ENCODE data around the gene BTBD7. TPM values are rescaled to one million over a fixed set of nuclear protein-coding genes. Genes with fewer than 3 reads are reported as not detected.

The BTBD7 gene
- total RNA-seq, 2 donors from 2014 or later, result 42.8 to 48.6 TPM

DNA sequence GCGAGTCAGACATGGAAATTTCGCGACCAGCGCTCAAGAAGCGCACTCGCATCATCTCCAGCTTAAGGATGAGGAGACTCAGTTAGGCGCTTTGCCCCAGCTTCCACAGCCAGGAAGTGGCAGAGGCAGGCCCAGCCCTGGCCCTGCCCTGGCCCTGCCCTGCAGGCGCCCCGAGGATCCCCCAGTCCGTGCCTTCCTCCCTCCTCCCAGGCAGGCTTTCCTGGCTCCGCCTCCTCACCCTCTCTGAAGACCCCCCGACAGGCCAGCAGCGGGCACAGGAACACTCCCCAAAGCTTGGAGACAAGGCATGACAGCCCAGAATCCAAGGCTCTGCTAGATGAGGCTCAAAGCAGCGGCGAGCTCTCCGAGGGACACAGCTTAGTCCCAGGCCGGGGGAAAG is 100.7 kb downstream of the BTBD7 start:
- no peak for DNase-seq
- H3K9me3 ChIP-seq (ENCODE audit: control insufficient read depth, low read length), result no peaks in the 10 kb centered on the region
- WGBS, 2 experiments (ENCODE audit: insufficient coverage in 1 of 2, insufficient read length in 1 of 2), result 93 to 99% methylated on average over 11 to 17 of the region's 17 CpGs
- H3K27me3 ChIP-seq (ENCODE audit: control insufficient read depth, insufficient read depth, low read length, poor library complexity, severe bottlenecking), result no peaks in the 10 kb centered on the region
- H3K27ac Mint-ChIP-seq, result no peak overlapping the region
- no peaks in the 10 kb centered on the region for H3K9me3 Mint-ChIP-seq
- no peak overlapping the region for H3K4me3 Mint-ChIP-seq
- H3K4me1 ChIP-seq (ENCODE audit: control insufficient read depth, insufficient read depth, low read length), result no peaks in the 10 kb centered on the region
- no peaks in the 10 kb centered on the region for H3K27me3 Mint-ChIP-seq (ENCODE audit: insufficient read depth)
- no peak overlapping the region for H3K27ac ChIP-seq (ENCODE audit: low read depth, low read length)
- TF ChIP-seq, protein P1, sequence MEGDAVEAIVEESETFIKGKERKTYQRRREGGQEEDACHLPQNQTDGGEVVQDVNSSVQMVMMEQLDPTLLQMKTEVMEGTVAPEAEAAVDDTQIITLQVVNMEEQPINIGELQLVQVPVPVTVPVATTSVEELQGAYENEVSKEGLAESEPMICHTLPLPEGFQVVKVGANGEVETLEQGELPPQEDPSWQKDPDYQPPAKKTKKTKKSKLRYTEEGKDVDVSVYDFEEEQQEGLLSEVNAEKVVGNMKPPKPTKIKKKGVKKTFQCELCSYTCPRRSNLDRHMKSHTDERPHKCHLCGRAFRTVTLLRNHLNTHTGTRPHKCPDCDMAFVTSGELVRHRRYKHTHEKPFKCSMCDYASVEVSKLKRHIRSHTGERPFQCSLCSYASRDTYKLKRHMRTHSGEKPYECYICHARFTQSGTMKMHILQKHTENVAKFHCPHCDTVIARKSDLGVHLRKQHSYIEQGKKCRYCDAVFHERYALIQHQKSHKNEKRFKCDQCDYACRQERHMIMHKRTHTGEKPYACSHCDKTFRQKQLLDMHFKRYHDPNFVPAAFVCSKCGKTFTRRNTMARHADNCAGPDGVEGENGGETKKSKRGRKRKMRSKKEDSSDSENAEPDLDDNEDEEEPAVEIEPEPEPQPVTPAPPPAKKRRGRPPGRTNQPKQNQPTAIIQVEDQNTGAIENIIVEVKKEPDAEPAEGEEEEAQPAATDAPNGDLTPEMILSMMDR (conservative IDR thresholded peaks at IDR 0.05), result no peak
- no peak overlapping the region for H3K4me3 ChIP-seq (ENCODE audit: low read length)
- H3K36me3 ChIP-seq (ENCODE audit: control insufficient read depth, insufficient read depth, low read length), result peaks cover 18% of the 10 kb centered on the region
- no peak overlapping the region for H3K9ac ChIP-seq (ENCODE audit: extremely low read depth, low read length, poor library complexity, severe bottlenecking)
- H3K36me3 Mint-ChIP-seq (ENCODE audit: low read depth), result peaks cover 20% of the 10 kb centered on the region
- no peaks in the 10 kb centered on the region for H3K4me1 Mint-ChIP-seq

DNA sequence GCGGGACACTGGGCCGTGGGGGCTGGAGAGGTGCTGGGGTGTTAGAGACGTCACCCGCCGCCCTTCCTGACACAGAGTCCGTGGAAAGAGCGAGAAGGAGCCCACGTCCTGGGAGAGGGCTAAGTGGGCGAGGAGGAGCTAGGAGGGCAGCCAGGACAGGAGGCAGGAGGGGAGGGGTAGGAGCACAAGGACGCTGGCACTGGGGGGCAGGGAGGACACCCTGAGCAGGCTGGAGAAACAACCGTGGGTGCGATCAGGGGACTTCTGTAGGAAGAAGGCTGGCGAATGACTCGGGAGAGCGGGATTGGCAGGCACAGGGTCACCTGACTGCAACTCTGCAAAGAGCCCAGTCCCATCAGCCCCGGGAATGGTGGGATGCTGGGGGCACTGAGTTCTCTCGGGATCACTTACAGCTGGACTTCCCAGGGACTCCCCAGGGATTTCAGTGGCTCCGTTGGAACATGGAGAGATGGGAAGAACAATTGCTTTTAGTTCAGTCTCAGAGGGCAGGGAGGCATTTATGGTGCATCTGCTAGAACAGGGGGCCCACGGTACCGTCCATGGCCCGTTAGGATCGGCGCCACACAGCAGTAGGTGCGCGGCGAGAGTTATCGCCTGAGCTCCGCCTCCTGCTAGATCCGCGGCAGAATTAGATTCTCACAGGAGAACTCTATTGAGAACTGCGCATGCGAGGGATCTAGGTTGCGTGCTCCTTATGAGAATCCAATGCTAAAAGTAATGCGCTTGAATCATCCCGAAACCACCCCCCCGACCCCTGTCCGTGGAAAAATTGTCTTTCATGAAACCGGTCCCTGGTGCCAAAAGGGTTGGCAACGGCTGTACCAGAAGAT is 101.5 kb downstream of the BTBD7 start:
- no peaks in the 10 kb centered on the region for H3K27me3 ChIP-seq (ENCODE audit: control insufficient read depth, insufficient read depth, low read length, poor library complexity, severe bottlenecking)
- Mint-ChIP-seq H3K4me1 (no peaks in the 10 kb centered on the region), H3K36me3 (ENCODE audit: low read depth) (peaks cover 25% of the 10 kb centered on the region), H3K4me3 (no peak overlapping the region), H3K9me3 (no peaks in the 10 kb centered on the region), H3K27me3 (ENCODE audit: insufficient read depth) (no peaks in the 10 kb centered on the region), H3K27ac (no peak overlapping the region)
- H3K9ac ChIP-seq (ENCODE audit: extremely low read depth, low read length, poor library complexity, severe bottlenecking), result no peak overlapping the region
- TF ChIP-seq, protein P1 (conservative IDR thresholded peaks at IDR 0.05), result no peak
- no peak for DNase-seq
- peaks cover 23% of the 10 kb centered on the region for H3K36me3 ChIP-seq (ENCODE audit: control insufficient read depth, insufficient read depth, low read length)
- no peak overlapping the region for H3K27ac ChIP-seq (ENCODE audit: low read depth, low read length)
- no peaks in the 10 kb centered on the region for H3K4me1 ChIP-seq (ENCODE audit: control insufficient read depth, insufficient read depth, low read length)
- no peaks in the 10 kb centered on the region for H3K9me3 ChIP-seq (ENCODE audit: control insufficient read depth, low read length)
- WGBS, 2 experiments (ENCODE audit: insufficient coverage in 1 of 2, insufficient read length in 1 of 2), result 90 to 93% methylated on average over 26 to 39 of the region's 39 CpGs
- H3K4me3 ChIP-seq (ENCODE audit: low read length), result no peak overlapping the region

DNA sequence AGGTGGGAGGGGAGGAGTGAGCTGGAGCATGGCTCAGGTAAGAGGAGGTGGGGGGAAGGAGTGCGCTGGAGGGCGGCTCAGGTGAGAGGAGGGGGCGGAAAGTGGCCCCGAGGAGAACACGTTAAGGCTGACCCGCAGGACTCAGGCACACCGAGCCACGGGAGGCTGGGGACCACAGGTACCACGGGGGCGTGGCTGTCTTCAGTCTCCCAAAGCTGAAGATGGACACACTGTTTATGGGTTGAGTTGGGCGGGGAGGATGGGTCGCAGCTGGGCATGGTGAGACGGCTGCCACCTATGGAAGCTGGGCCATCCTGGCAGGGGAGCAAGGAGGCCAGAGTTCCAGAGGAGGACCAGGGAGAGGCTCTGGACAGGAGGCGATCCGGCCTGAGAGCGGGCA is 102.3 kb downstream of the BTBD7 start:
- TF ChIP-seq, protein P1 (conservative IDR thresholded peaks at IDR 0.05), result no peak
- H3K36me3 Mint-ChIP-seq (ENCODE audit: low read depth), result peaks cover 33% of the 10 kb centered on the region
- no peaks in the 10 kb centered on the region for H3K9me3 ChIP-seq (ENCODE audit: control insufficient read depth, low read length)
- no peak overlapping the region for H3K27ac ChIP-seq (ENCODE audit: low read depth, low read length)
- no peaks in the 10 kb centered on the region for H3K9me3 Mint-ChIP-seq
- no peak overlapping the region for H3K9ac ChIP-seq (ENCODE audit: extremely low read depth, low read length, poor library complexity, severe bottlenecking)
- H3K4me3 Mint-ChIP-seq, result no peak overlapping the region
- H3K4me3 ChIP-seq (ENCODE audit: low read length), result no peak overlapping the region
- H3K27ac Mint-ChIP-seq, result no peak overlapping the region
- H3K36me3 ChIP-seq (ENCODE audit: control insufficient read depth, insufficient read depth, low read length), result peaks cover 25% of the 10 kb centered on the region
- DNase-seq, result no peak
- WGBS, 2 experiments (ENCODE audit: insufficient coverage in 1 of 2, insufficient read length in 1 of 2), result 95 to 98% methylated on average over 5 to 16 of the region's 16 CpGs
- H3K4me1 ChIP-seq (ENCODE audit: control insufficient read depth, insufficient read depth, low read length), result no peaks in the 10 kb centered on the region
- H3K27me3 ChIP-seq (ENCODE audit: control insufficient read depth, insufficient read depth, low read length, poor library complexity, severe bottlenecking), result no peaks in the 10 kb centered on the region
- no peaks in the 10 kb centered on the region for H3K27me3 Mint-ChIP-seq (ENCODE audit: insufficient read depth)
- no peaks in the 10 kb centered on the region for H3K4me1 Mint-ChIP-seq
